ENCODE results near the gene CMIP. TPM values are rescaled to one million over a fixed set of nuclear protein-coding genes. Genes with fewer than 3 reads are reported as not detected.

The CMIP gene
- total RNA-seq, 1 experiment from 2014 or later, result 63.7 TPM

GRCh38 chr16:81547939-81548216, 103.3 kb downstream of the CMIP start:
- CTCF ChIA-PET, result interaction anchor here (0.7 to 1.6 kb wide), 2 partner anchors 20 to 437 kb away, joined by 3 to 6 read pairs; no protein-coding TSS in a partner anchor
- H3K4me3 Mint-ChIP-seq, result no peak overlapping the region
- ATAC-seq, result no peak

More at GRCh38 chr16:81547939-81548216, 103.3 kb downstream of the CMIP start:
- POLR2A ChIA-PET, result no interaction called here
- TF ChIP-seq GTF2I (CRISPR knock-in tag; conservative IDR thresholded peaks at IDR 0.05), result no peak
- TF ChIP-seq ZNF317 (CRISPR knock-in tag; IDR thresholded peaks at IDR 0.05; ENCODE audit: borderline replicate concordance, low read depth), result no peak
- TF ChIP-seq IRF1 (CRISPR knock-in tag; IDR thresholded peaks at IDR 0.05), result no peak
- no peak for TF ChIP-seq PRRX2 (CRISPR knock-in tag; IDR thresholded peaks at IDR 0.05)
- no peak for TF ChIP-seq ZMAT4 (CRISPR knock-in tag; IDR thresholded peaks at IDR 0.05)
- no peak for TF ChIP-seq ZNF138 (CRISPR knock-in tag; conservative IDR thresholded peaks at IDR 0.05)
- TF ChIP-seq ELF4 (CRISPR knock-in tag; IDR thresholded peaks at IDR 0.05; ENCODE audit: low read depth), result no peak
- no peak for TF ChIP-seq AR (CRISPR knock-in tag; IDR thresholded peaks at IDR 0.05)
- TF ChIP-seq NFYB (CRISPR knock-in tag; conservative IDR thresholded peaks at IDR 0.05; ENCODE audit: low read depth), result no peak
- no peak for TF ChIP-seq MYBL2 (CRISPR knock-in tag; IDR thresholded peaks at IDR 0.05)
- no peak for TF ChIP-seq ZNF232 (CRISPR knock-in tag; IDR thresholded peaks at IDR 0.05)
- no peak for TF ChIP-seq ZNF396 (CRISPR knock-in tag; IDR thresholded peaks at IDR 0.05; ENCODE audit: borderline replicate concordance)
- no peak for TF ChIP-seq CREM (CRISPR knock-in tag; IDR thresholded peaks at IDR 0.05)
- TF ChIP-seq E2F4 (CRISPR knock-in tag; IDR thresholded peaks at IDR 0.05; ENCODE audit: borderline replicate concordance, low read depth), result no peak
- TF ChIP-seq ZNF532 (CRISPR knock-in tag; IDR thresholded peaks at IDR 0.05; ENCODE audit: borderline replicate concordance), result no peak
- TF ChIP-seq FOXK1 (CRISPR knock-in tag; IDR thresholded peaks at IDR 0.05), result no peak
- no peak for TF ChIP-seq RELA (CRISPR knock-in tag; IDR thresholded peaks at IDR 0.05; ENCODE audit: borderline replicate concordance)
- H3K4me1 Mint-ChIP-seq, result peaks cover 45% of the 10 kb centered on the region
- H3K27me3 Mint-ChIP-seq (ENCODE audit: low read depth), result no peaks in the 10 kb centered on the region
- H3K36me3 Mint-ChIP-seq, result no peaks in the 10 kb centered on the region
- no peak for DNase-seq (ENCODE audit: low spot score)
- no peak overlapping the region for H3K27ac Mint-ChIP-seq
- H3K9me3 Mint-ChIP-seq, result no peaks in the 10 kb centered on the region

Data from WTC11 (cell line).